ENCODE results near the gene GUCA1A.
A peak's percentile ranks its signal among the peaks of the same experiment; 100 is the strongest.
"Not testable (repeated sequence)": the region's sequence is repeated elsewhere in the genome, so short reads cannot be mapped to it uniquely, and the experiment has no call there.

GUCA1A gene

DNA sequence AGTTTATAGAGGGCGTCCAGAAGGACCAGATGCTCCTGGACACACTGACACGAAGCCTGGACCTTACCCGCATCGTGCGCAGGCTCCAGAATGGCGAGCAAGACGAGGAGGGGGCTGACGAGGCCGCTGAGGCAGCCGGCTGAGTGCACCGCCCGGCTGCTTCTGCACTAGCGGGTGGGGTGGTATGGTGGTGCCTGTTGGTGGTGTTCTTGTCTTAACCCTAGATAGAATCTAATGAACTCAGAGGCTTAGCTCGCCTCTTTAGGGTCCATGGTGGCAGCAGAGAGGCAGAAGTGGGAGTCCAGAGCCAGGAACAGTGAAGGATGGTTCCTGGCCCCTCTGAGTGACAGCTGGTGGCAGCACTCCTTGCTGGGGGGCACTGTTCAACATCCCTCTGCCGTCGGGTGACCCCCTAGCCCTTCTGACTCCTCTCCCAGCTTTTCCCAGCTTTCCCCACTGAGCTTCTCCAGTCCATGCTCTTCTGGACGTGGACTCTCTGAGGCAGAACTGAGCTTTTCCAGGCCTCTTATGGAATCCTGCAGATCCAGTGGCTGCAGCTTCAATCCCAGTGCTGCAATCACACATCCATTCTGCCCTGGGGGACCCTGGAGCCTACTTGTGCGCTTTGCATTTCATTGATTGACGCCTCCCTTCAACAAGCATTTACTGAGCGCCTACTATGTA, 6.2 kb downstream of the GUCA1A start:
- DNase-seq: no peak

GRCh38 chr6:42179945-42180313, 6.8 kb downstream of the GUCA1A start:
- DNase-seq: no peak

DNA sequence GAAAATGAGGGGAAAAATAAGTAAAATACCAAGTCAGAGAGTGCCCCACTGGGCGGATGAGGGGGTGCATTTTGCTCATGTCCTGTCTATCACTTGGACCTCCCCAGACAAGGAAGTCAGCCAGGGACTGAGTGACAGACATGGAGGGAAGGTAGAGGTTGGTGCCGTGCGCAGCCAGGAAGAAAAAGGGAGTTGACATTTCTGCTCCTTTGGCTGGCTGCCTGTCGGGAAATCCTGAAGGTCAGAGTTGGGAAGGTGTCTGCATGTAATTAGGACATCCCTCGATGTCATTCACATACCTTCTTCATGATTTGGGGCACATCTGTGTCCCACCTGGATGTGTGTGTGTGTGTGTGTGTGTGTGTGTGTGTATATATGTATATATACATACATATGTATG, 8.9 kb downstream of the GUCA1A start:
- no peak for DNase-seq

DNA sequence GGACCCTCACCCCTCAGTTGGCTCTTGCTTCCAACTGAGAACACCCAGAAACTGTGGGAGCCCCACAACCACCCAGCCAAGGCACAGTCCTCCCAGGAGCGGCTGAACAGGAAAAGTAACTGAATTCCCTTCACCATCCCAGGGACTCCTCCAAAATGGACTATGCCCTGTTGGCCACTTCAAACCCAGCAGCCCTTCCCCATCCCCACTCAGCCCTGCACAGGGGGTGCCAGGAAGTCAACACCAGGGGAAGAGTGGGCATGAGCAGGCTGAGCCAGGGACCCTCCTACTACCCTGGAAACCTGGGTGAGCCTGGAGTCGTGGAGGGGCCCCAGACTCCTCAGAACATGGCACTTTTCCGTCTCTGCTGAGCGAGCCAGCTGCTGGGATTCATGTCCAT, 11.3 kb downstream of the GUCA1A start:
- DNase-seq: no peak

- no peak for DNase-seq
These were observed 12.4 kb downstream of the GUCA1A start for GRCh38 chr6:42185597-42185996.

- no peak for DNase-seq
These were observed 15.2 kb downstream of the GUCA1A start for GRCh38 chr6:42188406-42188805.

GRCh38 chr6:42190554-42191183, 17.5 kb downstream of the GUCA1A start:
- no peak for DNase-seq

DNA sequence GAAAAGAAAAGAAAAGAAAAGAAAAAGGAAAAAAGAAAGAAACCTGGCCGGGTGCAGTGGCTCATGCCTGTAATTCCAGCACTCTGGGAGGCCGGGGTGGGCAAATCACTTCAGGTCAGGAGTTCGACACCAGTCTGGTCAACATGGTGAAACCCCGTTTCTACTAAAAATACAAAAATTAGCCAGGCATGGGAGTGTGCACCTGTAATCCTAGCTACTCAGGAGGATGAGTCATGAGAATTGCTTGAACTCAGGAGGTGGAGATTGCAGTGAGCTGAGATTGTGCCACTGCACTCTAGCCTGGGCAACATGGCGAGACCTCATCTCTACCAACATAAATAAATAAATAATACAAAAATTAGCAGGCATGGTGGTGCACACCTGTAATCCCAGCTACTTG, 19.2 kb downstream of the GUCA1A start:
- not testable (repeated sequence) for DNase-seq

GRCh38 chr6:42193491-42193894, 20.3 kb downstream of the GUCA1A start:
- DNase-seq: no peak

GRCh38 chr6:42194056-42194455, 20.9 kb downstream of the GUCA1A start:
- DNase-seq: no peak

GRCh38 chr6:42195415-42195814, 22.3 kb downstream of the GUCA1A start:
- no peak for DNase-seq

- peak; percentile 61 for DNase-seq
These were observed 24.6 kb downstream of the GUCA1A start for GRCh38 chr6:42197555-42198362.

GRCh38 chr6:42199106-42199981, 26.2 kb downstream of the GUCA1A start:
- DNase-seq: peak; percentile 63

DNA sequence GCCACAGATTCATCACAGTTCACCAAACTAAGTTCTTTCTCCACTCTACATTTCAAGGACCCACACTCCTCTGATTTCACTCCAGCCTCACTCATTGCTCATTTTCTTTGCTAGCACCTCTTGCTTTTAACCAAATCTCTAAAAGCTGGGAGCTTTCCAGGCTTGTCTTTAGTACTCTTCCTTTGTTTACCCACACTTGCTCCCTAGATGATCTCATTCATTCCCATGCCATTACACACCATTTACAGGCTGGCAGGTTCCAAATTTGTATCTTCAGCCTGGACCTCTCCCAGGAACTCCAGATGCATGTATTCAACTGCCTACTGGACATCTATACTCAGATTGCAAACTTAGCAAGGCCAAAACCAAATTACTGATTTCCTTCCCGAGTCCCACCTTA, 26.9 kb downstream of the GUCA1A start:
- DNase-seq: peak; percentile 41

GRCh38 chr6:42201382-42201781, 28.2 kb downstream of the GUCA1A start:
- no peak for DNase-seq

DNA sequence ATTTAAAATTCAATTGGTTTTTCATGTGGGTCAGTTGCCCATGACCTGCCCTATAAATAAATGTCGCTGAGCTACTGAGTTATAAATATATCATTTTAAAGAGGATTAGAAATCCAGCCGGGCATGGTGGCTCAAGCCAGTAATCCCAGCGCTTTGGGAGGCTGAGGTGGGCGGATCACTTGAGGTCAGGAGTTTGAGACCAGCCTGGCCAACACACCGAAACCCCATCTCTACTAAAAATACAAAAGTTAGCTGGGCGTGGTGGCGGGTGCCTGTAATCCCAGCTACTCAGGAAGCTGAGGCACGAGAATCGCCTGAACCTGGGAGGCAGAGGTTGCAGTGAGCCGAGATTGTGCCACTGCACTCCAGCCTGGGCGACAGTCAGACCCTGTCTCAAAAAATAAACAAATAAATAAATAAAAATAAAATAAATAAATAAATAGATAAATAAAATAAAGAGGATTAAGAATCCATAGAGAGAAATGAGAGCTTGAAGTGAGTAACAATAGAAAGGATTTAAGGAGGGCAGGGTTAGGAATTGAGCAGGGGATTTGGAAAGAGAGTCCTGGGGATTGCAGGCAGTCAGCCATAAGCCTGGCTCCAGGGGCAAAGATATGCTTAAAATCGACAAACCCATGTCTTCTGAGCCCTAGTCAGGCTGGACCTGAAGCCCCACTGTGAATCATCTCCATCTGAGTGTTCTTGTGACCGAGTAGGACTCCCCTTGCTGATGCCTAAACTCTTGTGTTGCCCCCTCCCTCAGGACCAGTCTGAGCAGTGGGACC, 29.2 kb downstream of the GUCA1A start:
- DNase-seq: not testable (repeated sequence)

DNA sequence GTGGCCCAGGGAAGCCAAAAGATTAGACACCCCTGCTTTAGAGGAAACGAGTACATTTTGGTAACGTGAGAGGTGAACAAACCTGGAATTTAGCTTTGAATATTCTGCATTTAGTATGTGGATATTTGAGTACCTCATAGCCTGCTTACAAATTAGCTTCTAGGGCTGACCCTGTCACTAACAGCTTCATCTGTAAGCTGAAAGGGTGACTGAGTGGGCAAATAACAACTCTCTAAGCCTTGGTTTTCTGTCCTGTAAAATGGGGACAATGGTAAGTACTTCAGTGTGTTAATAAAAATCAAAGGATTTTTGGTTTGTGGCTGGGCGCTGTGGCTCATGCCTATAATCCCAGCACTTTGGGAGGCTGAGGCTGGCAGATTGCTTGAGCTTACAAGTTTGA, 30.0 kb downstream of the GUCA1A start:
- no peak for DNase-seq

- DNase-seq: no peak
These were observed 31.7 kb downstream of the GUCA1A start for GRCh38 chr6:42204768-42205282.

DNA sequence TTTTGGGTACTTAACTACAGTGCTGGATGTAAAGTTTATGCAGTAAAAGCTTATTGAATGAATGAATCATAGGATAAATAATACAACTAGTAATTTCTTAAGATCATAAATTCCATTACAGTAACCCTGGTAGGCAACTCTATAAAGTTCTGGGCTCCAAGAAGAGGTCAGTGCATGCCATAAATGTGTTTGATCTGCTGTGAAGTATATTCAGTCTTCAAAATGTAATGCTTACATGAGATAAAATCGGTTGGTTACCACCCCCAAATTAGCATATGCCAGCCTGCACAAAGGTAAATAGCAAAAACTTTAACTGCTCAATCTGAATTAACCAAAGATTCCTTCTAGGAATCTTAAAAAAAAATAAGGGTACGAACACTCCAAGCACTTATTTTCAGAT, 34.4 kb downstream of the GUCA1A start:
- not testable (repeated sequence) for DNase-seq

DNA sequence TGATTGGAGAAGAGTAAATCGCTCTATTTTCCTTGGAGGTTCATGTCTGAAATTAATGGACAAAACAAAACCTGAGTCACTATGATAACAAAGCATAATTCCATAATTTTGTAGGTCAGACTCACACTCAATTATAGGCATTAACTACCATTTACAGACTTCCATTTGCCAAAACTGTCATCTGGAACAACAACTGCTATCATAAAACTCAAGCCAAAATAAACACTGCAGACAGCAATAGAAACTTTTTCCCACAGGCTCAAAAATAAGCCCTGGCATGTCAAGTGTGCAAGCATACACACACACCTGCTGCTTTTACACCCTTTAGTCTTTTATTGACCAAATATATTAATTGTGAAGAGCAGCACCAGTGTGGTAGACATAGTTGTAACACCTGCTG, 37.4 kb downstream of the GUCA1A start:
- peak; percentile 51 for DNase-seq

- DNase-seq: no peak
These were observed 38.6 kb downstream of the GUCA1A start for GRCh38 chr6:42211726-42212125.

- no peak for DNase-seq
These were observed 39.3 kb downstream of the GUCA1A start for GRCh38 chr6:42212442-42212841.

Measured in NCI-H2029 (cell line).